Neural cell (in vitro differentiated cells): ENCODE data around the gene USH1C. TPM values are rescaled to one million over a fixed set of nuclear protein-coding genes. Genes with fewer than 3 reads are reported as not detected.

Experiments used
- H2AFZ ChIP-seq: fragments of 200-600, 300-800 bp; sonication (generic), shearing (Covaris generic); 2 replicates; pipeline ENCODE4 v1.6.0; 2014; ENCODE audit warnings: low read depth, mild to moderate bottlenecking, antibody characterized with exemption, low read length, moderate library complexity
- H3F3A ChIP-seq: fragments of 200-600 bp; shearing (Covaris generic); 2 replicates; pipeline ENCODE4 v1.6.1; 2016; ENCODE audit warnings: mild to moderate bottlenecking, moderate library complexity, mixed read lengths, antibody characterized with exemption, low read length; ENCODE audit not compliant: insufficient read depth, poor library complexity, severe bottlenecking
- H3K27ac ChIP-seq: fragments of 200-600, 300-800 bp; sonication (generic), shearing (Covaris generic); 2 replicates; pipeline ENCODE4 v1.5.1; 2014; ENCODE audit warnings: mild to moderate bottlenecking, low read length, moderate library complexity
- H3K27me3 ChIP-seq: fragments of 300-800, 200-600 bp; sonication (generic), shearing (Covaris generic); 2 replicates; pipeline ENCODE4 v1.6.0; 2014; ENCODE audit warnings: mild to moderate bottlenecking, low read depth, low read length, moderate library complexity; ENCODE audit not compliant: insufficient read depth
- H3K36me3 ChIP-seq: fragments of 300-800, 200-600 bp; sonication (generic), shearing (Covaris generic); 2 replicates; pipeline ENCODE4 v1.5.1; 2014; ENCODE audit warnings: mild to moderate bottlenecking, antibody characterized with exemption, low read length, moderate library complexity; ENCODE audit not compliant: insufficient read depth
- H3K4me2 ChIP-seq: fragments of 300-800, 200-600 bp; sonication (generic), shearing (Covaris generic); 2 replicates; pipeline ENCODE4 v1.6.0; 2014; ENCODE audit warnings: mild to moderate bottlenecking, low read length
- H3K4me3 ChIP-seq: fragments of 300-800, 200-600 bp; sonication (generic), shearing (Covaris generic); 2 replicates; pipeline ENCODE4 v1.5.1; 2014; ENCODE audit warnings: mild to moderate bottlenecking, low read length, moderate library complexity
- H3K79me2 ChIP-seq: fragments of 200-600 bp; shearing (Covaris generic); replicated peaks from 2 replicates; pipeline ENCODE4 v1.6.0; 2014; ENCODE audit warnings: mild to moderate bottlenecking, low read length, moderate library complexity; ENCODE audit not compliant: insufficient read depth
- H3K9ac ChIP-seq: fragments of 300-800, 200-600 bp; sonication (generic), shearing (Covaris generic); 2 replicates; pipeline ENCODE4 v1.6.1; 2016; ENCODE audit warnings: mild to moderate bottlenecking, low read length, mixed read lengths
- H3K9me2 ChIP-seq: fragments of 200-600 bp; shearing (Covaris generic); 2 replicates; pipeline ENCODE4 v1.6.1; 2016; ENCODE audit warnings: mild to moderate bottlenecking, low read length, mixed read lengths; ENCODE audit not compliant: insufficient read depth
- H3K9me3 ChIP-seq: fragments of 200-600, 300-800 bp; sonication (generic), shearing (Covaris generic); 2 replicates; pipeline ENCODE4 v1.6.1; 2016; ENCODE audit warnings: mild to moderate bottlenecking, mixed run types, low read length, moderate library complexity, mixed read lengths
- H4K20me1 ChIP-seq: fragments of 200-600 bp; shearing (Covaris generic); 2 replicates; pipeline ENCODE4 v1.6.1; 2016; ENCODE audit warnings: mild to moderate bottlenecking, mixed run types; ENCODE audit not compliant: insufficient read depth
- EP300 ChIP-seq: fragments of 450-650 bp; conservative IDR thresholded peaks from 2 replicates; pipeline ENCODE4 v1.6.1; 2014; ENCODE audit warnings: antibody characterized with exemption, mild to moderate bottlenecking, moderate library complexity; ENCODE audit not compliant: poor library complexity, severe bottlenecking
- EZH2 ChIP-seq: fragments of 200-600, 300-800 bp; shearing (Covaris generic), sonication (generic); IDR thresholded peaks from 2 replicates; pipeline ENCODE4 v1.6.1; 2014; ENCODE audit warnings: antibody characterized with exemption, low read length, borderline replicate concordance, mild to moderate bottlenecking; ENCODE audit not compliant: insufficient read depth, poor library complexity, severe bottlenecking
- MXI1 ChIP-seq: fragments of 450-650 bp; conservative IDR thresholded peaks from 2 replicates; pipeline ENCODE4 v1.6.1; 2014; ENCODE audit warnings: antibody characterized with exemption, mild to moderate bottlenecking; ENCODE audit not compliant: poor library complexity, severe bottlenecking
- POLR2AphosphoS5 ChIP-seq: IDR thresholded peaks from 2 replicates; pipeline ENCODE4 v1.6.1; 2012
- RAD21 ChIP-seq: fragments of 450-650 bp; conservative IDR thresholded peaks from 2 replicates; pipeline ENCODE4 v1.6.1; 2014; ENCODE audit warnings: antibody characterized with exemption, mild to moderate bottlenecking, moderate library complexity
- SMC3 ChIP-seq: fragments of 450-650 bp; conservative IDR thresholded peaks from 2 replicates; pipeline ENCODE4 v1.6.1; 2014; ENCODE audit warnings: antibody characterized with exemption, mild to moderate bottlenecking, moderate library complexity; ENCODE audit not compliant: poor library complexity
- TAF1 ChIP-seq: IDR thresholded peaks from 2 replicates; pipeline ENCODE4 v1.6.1; 2012; ENCODE audit warnings: low read depth
- polyA plus RNA-seq: library from polyadenylated mRNA; depleted of rRNA; stranded (reverse); fragments of >200 nt; gene quantifications from 2 replicates; pipeline ENCODE4 v1.2.3, GENCODE V29; 2014
- TF ChIP-seq, protein P1 (sequence below): IDR thresholded peaks from 2 replicates; pipeline ENCODE4 v1.6.1; 2012; ENCODE audit warnings: borderline replicate concordance
- TF ChIP-seq, protein P2 (sequence below): fragments of 450-650 bp; IDR thresholded peaks from 2 replicates; pipeline ENCODE4 v1.5.1; 2014; ENCODE audit warnings: antibody characterized with exemption, mild to moderate bottlenecking, moderate library complexity; ENCODE audit not compliant: poor library complexity, severe bottlenecking

Gene USH1C
- polyA plus RNA-seq, 1 donor from 2014 or later: 0.67 TPM

DNA sequence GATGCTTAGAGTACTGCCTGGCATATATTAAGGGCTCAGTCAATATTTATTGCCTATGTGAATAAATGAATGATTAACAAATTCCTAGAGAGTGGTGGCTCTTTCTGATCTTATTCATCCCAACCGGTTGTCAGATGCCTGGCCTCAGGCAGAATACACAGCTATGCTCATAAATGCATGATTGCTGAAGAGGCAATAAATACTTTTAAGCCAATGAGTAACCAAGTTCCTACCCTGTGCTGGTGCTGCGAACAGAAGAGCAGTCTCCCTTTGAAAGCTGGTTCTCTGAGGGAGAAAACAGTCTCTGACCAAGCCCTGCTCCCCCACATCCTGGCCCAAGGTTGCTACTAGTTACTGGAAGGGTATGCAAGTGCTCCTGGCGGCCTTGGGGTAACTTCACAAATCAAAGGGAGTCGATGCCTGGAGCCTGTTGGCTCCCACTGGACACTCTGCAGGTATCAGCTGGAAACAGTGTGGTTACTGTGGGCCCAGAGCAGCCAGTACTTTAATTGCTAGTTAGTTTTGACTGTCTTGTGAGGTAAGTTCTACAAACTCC lies 2.8 kb downstream of the USH1C start:
- H3K9me3 ChIP-seq: no peaks in the 10 kb centered on the region
- H4K20me1 ChIP-seq: no peaks in the 10 kb centered on the region
- H3F3A ChIP-seq: no peaks in the 10 kb centered on the region

DNA sequence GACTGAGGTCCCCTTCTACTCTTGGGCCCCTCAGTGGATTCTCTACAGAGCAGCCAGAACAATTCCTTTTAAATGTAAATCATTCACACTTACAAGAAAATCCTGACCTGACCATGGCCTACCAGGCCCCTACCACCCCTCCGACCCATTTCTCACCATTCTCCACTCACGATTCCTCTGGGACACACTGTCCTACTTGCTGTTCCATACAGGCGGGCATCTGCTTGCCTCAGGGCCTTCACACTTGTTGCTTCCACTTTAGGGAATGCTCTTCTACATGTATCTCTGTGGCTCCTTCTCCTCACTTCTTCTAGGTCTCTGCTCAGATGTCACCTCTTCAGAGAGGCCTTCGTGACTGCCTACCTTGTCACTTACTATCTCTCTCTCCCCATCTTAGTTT lies 3.4 kb downstream of the USH1C start:
- Histone ChIP-seq H3F3A (no peaks in the 10 kb centered on the region), H4K20me1 (no peaks in the 10 kb centered on the region), H3K9me3 (no peaks in the 10 kb centered on the region), H3K4me3 (no peak overlapping the region), H3K36me3 (no peaks in the 10 kb centered on the region), H3K9ac (no peak overlapping the region), H3K79me2 (no peaks in the 10 kb centered on the region), H3K27ac (no peak overlapping the region), H3K27me3 (no peaks in the 10 kb centered on the region), H2AFZ (no peak overlapping the region), H3K4me2 (no peak overlapping the region), H3K9me2 (no peaks in the 10 kb centered on the region)
- no peak for TF ChIP-seq SMC3
- TF ChIP-seq MXI1: no peak
- TF ChIP-seq, protein P1, sequence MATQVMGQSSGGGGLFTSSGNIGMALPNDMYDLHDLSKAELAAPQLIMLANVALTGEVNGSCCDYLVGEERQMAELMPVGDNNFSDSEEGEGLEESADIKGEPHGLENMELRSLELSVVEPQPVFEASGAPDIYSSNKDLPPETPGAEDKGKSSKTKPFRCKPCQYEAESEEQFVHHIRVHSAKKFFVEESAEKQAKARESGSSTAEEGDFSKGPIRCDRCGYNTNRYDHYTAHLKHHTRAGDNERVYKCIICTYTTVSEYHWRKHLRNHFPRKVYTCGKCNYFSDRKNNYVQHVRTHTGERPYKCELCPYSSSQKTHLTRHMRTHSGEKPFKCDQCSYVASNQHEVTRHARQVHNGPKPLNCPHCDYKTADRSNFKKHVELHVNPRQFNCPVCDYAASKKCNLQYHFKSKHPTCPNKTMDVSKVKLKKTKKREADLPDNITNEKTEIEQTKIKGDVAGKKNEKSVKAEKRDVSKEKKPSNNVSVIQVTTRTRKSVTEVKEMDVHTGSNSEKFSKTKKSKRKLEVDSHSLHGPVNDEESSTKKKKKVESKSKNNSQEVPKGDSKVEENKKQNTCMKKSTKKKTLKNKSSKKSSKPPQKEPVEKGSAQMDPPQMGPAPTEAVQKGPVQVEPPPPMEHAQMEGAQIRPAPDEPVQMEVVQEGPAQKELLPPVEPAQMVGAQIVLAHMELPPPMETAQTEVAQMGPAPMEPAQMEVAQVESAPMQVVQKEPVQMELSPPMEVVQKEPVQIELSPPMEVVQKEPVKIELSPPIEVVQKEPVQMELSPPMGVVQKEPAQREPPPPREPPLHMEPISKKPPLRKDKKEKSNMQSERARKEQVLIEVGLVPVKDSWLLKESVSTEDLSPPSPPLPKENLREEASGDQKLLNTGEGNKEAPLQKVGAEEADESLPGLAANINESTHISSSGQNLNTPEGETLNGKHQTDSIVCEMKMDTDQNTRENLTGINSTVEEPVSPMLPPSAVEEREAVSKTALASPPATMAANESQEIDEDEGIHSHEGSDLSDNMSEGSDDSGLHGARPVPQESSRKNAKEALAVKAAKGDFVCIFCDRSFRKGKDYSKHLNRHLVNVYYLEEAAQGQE: no peak

More for the DNA sequence above, 2.8 kb downstream of the USH1C start:
- TF ChIP-seq RAD21: no peak
- TF ChIP-seq POLR2AphosphoS5: no peak
- no peak for TF ChIP-seq TAF1
- TF ChIP-seq, protein P2, sequence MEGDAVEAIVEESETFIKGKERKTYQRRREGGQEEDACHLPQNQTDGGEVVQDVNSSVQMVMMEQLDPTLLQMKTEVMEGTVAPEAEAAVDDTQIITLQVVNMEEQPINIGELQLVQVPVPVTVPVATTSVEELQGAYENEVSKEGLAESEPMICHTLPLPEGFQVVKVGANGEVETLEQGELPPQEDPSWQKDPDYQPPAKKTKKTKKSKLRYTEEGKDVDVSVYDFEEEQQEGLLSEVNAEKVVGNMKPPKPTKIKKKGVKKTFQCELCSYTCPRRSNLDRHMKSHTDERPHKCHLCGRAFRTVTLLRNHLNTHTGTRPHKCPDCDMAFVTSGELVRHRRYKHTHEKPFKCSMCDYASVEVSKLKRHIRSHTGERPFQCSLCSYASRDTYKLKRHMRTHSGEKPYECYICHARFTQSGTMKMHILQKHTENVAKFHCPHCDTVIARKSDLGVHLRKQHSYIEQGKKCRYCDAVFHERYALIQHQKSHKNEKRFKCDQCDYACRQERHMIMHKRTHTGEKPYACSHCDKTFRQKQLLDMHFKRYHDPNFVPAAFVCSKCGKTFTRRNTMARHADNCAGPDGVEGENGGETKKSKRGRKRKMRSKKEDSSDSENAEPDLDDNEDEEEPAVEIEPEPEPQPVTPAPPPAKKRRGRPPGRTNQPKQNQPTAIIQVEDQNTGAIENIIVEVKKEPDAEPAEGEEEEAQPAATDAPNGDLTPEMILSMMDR: no peak
- TF ChIP-seq SMC3: no peak
- TF ChIP-seq EZH2: no peak
- TF ChIP-seq MXI1: no peak
- TF ChIP-seq, protein P1: no peak
- no peak for TF ChIP-seq EP300
- Histone ChIP-seq H3K9me2 (no peaks in the 10 kb centered on the region), H2AFZ (no peak overlapping the region), H3K36me3 (no peaks in the 10 kb centered on the region), H3K27ac (no peak overlapping the region), H3K4me3 (no peak overlapping the region), H3K79me2 (no peaks in the 10 kb centered on the region), H3K4me2 (no peak overlapping the region), H3K9ac (no peak overlapping the region), H3K27me3 (no peaks in the 10 kb centered on the region)
